ENCODE measurements around the gene POLD2. TPM values are rescaled to one million over a fixed set of nuclear protein-coding genes. Genes with fewer than 3 reads are reported as not detected.
A peak's percentile ranks its signal among the peaks of the same experiment; 100 is the strongest.
"Not testable (repeated sequence)": the region's sequence is repeated elsewhere in the genome, so short reads cannot be mapped to it uniquely, and the experiment has no call there.

Gene POLD2
- total RNA-seq: 10 to 100 TPM; 38.7 to 43.8 TPM

DNA sequence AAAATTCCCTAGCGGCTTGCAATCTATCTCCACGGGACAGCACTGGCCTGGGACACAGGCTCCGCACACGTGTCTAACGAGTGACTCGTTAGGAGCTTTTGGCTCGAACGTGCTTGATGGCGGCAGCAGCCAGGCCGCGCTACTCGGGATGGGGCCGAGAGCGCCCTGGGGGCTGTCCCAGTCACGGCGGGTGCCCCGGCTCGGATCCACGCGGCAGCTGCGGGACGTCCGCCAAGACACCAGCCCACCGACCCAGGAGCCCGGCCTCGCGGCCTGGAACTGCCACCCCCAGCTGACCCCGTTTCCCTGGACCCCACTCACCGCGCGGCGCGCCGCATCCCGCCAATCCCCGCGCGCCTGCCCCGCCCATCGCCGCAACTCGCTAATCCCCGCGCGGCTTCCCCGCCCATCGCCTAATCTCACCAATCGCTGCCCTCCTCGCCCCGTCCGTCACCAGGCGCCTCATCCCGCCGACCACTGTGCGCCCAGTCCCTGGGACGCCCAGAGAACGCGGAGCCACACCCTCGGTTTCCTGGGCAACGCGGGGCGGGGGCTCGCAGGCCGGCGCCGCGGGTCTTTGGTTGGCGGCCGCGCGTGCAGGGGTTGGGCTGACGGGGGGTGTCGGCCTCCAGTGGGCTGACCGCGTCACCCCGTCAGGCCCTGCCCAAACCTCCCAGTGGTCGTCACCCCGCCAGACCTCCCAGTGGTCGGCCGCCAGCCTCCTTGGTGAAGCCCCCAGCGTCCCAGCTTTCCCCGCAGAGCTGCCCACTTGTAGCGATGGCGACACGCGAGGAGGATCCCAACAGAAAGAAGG, at the start of gene POLD2:
TSS of gene POLD2 (minus strand) at position 359 of the 814 bp plus-strand sequence. CDS start 1,495 bp downstream, outside the sequence.
- DNase-seq (ENCODE audit: low spot score): peak; percentile 94
- ATAC-seq (ENCODE audit: insufficient number of reproducible peaks, low FRiP score, low read depth): peak; percentile 86
- peak within 1 kb of the TSS; percentile 68 to 74 for H3K27ac ChIP-seq
- no peaks in the 10 kb centered on the region for H3K27me3 ChIP-seq (replicated peaks; ENCODE audit: insufficient read depth)
- TF ChIP-seq, protein P1, sequence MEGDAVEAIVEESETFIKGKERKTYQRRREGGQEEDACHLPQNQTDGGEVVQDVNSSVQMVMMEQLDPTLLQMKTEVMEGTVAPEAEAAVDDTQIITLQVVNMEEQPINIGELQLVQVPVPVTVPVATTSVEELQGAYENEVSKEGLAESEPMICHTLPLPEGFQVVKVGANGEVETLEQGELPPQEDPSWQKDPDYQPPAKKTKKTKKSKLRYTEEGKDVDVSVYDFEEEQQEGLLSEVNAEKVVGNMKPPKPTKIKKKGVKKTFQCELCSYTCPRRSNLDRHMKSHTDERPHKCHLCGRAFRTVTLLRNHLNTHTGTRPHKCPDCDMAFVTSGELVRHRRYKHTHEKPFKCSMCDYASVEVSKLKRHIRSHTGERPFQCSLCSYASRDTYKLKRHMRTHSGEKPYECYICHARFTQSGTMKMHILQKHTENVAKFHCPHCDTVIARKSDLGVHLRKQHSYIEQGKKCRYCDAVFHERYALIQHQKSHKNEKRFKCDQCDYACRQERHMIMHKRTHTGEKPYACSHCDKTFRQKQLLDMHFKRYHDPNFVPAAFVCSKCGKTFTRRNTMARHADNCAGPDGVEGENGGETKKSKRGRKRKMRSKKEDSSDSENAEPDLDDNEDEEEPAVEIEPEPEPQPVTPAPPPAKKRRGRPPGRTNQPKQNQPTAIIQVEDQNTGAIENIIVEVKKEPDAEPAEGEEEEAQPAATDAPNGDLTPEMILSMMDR (IDR thresholded peaks at IDR 0.05): peak; percentile 13
- H3K4me1 ChIP-seq (ENCODE audit: control insufficient read depth in 1 of 2, low read depth in 2 of 2): peaks cover 8 to 20% of the 10 kb centered on the region in 2 donors
- no peaks in the 10 kb centered on the region for H3K36me3 ChIP-seq
- H3K9me3 ChIP-seq: no peaks in the 10 kb centered on the region
- peak within 1 kb of the TSS; percentile 80 for H3K4me3 ChIP-seq

DNA sequence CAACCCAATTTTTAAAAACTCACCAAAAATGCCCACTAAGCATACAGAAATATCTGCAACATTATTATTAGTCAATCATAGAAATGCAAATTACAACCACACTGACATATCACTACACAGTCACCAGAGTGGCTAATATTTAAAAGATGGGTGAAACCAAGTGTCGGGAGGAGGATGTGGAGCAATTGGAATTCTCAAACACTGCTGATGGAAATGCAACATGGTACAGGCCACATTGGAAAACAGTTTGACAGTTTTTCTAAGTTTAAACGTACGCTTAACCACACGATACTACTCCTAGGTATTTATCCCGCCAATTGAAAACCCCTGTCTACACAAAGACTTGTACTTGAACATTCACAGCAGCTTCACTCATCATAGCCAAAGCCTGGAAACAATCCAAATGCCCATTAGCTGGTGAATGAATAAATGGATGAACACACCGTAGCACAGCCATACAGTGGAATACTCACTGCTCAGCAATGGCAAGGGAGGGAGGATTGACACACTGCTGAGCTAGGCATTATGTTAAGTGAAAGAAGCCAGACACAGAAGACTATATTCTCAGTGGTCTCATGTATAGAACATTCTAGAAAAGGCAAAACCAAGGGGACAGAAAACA, 49.6 kb upstream of the POLD2 start:
- no peak for ATAC-seq (ENCODE audit: insufficient number of reproducible peaks, low FRiP score, low read depth)
- H3K36me3 ChIP-seq: no peaks in the 10 kb centered on the region
- H3K4me3 ChIP-seq: no peak overlapping the region
- no peaks in the 10 kb centered on the region for H3K27me3 ChIP-seq (replicated peaks; ENCODE audit: insufficient read depth)
- TF ChIP-seq, protein P1 (IDR thresholded peaks at IDR 0.05): no peak
- H3K27ac ChIP-seq: no peak overlapping the region
- peaks cover 0 to 7% of the 10 kb centered on the region in 2 donors for H3K4me1 ChIP-seq (ENCODE audit: control insufficient read depth in 1 of 2, low read depth in 2 of 2)
- no peak for DNase-seq (ENCODE audit: low spot score)
- no peaks in the 10 kb centered on the region for H3K9me3 ChIP-seq

DNA sequence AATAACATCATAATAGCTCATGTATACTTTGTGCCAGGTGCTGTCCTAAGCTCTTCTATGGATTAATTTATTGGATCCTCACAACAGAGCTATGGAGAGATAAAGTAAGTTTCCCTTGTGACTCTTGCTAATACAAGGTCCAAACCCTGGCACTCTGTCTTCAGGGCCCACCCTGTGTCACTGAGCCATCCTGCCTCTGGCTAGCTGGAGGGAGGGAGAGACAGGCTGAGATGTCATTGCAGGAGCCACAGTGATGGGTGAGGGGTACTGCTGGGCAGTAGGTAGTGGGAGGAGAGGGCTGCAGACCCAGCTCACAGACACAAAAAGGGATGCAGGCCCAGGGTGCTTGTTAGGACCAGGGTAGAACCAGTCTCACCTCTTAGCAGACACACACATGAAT, 49.0 kb upstream of the POLD2 start:
- H3K36me3 ChIP-seq: no peaks in the 10 kb centered on the region
- no peaks in the 10 kb centered on the region for H3K27me3 ChIP-seq (replicated peaks; ENCODE audit: insufficient read depth)
- no peak overlapping the region for H3K4me3 ChIP-seq
- DNase-seq (ENCODE audit: low spot score) (no peak), ATAC-seq (ENCODE audit: insufficient number of reproducible peaks, low FRiP score, low read depth) (no peak)
- peaks cover 0 to 2% of the 10 kb centered on the region in 2 donors for H3K4me1 ChIP-seq (ENCODE audit: control insufficient read depth in 1 of 2, low read depth in 2 of 2)
- H3K27ac ChIP-seq: no peak overlapping the region
- H3K9me3 ChIP-seq: no peaks in the 10 kb centered on the region
- TF ChIP-seq, protein P1 (IDR thresholded peaks at IDR 0.05): no peak

DNA sequence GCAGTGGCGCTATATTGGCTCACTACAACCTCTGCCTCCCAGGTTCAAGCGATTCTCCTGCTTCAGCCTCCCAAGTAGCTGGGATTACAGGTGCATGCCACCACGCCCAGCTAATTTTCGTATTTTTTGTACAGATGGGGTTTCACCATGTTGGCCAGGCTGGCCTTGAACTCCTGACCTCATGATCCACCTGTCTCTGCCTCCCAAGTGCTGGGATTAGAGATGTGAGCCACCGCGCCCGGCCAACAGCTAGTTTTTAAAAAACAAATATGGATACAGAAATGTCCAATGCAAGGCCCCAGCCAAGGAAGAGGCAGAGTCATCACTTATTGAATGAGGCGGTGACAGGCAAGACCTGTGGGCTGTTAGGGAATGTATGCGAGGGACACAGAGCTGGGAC, 48.6 kb upstream of the POLD2 start:
- not testable (repeated sequence) for H3K36me3 ChIP-seq; ATAC-seq (ENCODE audit: insufficient number of reproducible peaks, low FRiP score, low read depth); H3K27ac ChIP-seq; DNase-seq (ENCODE audit: low spot score); H3K27me3 ChIP-seq (replicated peaks; ENCODE audit: insufficient read depth); H3K4me1 ChIP-seq (ENCODE audit: control insufficient read depth in 1 of 2, low read depth in 2 of 2); H3K9me3 ChIP-seq; H3K4me3 ChIP-seq

DNA sequence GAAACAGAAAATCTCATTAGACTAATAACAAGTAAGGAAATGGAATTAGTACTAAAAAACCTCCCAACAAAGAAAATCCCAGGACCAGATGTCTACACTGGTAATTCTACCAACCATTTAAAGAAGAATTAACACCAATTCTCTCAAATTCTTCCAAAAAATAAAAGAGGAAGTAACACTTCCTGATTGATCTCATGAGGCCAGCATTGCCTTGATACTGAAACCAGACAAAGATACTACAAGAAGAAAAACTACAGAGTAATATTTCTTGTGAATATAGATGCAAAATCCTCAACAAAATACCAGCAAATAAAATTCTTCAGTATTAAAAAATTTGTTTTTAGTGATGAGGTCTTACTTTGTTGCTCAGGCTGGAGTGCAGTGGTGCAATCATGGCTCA, 44.6 kb upstream of the POLD2 start:
- no peak for ATAC-seq (ENCODE audit: insufficient number of reproducible peaks, low FRiP score, low read depth)

More for the DNA sequence above, 44.6 kb upstream of the POLD2 start:
- DNase-seq (ENCODE audit: low spot score): no peak
- H3K36me3 ChIP-seq: no peaks in the 10 kb centered on the region
- H3K4me3 ChIP-seq: no peak overlapping the region
- no peaks in the 10 kb centered on the region for H3K4me1 ChIP-seq (ENCODE audit: control insufficient read depth in 1 of 2, low read depth in 2 of 2)
- no peaks in the 10 kb centered on the region for H3K27me3 ChIP-seq (replicated peaks; ENCODE audit: insufficient read depth)
- TF ChIP-seq, protein P1 (IDR thresholded peaks at IDR 0.05): no peak
- H3K9me3 ChIP-seq: no peaks in the 10 kb centered on the region
- H3K27ac ChIP-seq: no peak overlapping the region
